ENCODE data around the gene PIGU.

DNA sequence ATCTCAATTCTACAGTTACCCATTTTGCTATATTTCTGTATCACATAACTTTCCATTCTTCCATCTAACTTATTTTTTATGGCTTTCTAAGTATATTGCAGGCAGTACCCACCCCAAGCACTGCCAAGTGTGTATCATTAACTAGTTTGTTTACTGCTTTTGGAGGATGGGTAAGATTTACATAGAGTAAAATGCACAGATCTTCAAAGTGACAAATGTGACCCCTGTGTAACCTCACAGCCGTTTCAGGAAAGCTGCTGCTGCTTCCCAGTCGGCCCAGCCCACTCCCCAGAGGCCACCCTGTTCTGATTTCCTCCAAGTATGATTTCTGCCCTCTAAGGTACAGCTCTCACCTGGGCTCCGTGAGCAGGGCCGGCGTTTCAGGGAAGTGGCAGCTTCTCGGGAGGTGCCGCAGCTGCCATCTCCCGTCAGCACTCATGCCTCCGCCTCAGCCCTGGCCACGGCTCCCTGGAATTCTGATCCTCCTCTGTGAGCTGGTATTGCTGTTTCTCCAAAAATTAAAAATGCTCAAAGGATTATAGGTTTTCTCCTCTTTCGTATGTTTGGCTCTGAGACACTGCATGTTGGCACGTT lies 133.3 kb downstream of the PIGU start:
- TF ChIP-seq, protein P1, sequence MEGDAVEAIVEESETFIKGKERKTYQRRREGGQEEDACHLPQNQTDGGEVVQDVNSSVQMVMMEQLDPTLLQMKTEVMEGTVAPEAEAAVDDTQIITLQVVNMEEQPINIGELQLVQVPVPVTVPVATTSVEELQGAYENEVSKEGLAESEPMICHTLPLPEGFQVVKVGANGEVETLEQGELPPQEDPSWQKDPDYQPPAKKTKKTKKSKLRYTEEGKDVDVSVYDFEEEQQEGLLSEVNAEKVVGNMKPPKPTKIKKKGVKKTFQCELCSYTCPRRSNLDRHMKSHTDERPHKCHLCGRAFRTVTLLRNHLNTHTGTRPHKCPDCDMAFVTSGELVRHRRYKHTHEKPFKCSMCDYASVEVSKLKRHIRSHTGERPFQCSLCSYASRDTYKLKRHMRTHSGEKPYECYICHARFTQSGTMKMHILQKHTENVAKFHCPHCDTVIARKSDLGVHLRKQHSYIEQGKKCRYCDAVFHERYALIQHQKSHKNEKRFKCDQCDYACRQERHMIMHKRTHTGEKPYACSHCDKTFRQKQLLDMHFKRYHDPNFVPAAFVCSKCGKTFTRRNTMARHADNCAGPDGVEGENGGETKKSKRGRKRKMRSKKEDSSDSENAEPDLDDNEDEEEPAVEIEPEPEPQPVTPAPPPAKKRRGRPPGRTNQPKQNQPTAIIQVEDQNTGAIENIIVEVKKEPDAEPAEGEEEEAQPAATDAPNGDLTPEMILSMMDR (IDR thresholded peaks at IDR 0.05) = no peak
- TF ChIP-seq POLR2A (IDR thresholded peaks at IDR 0.05) (no peak), EP300 (IDR thresholded peaks at IDR 0.05) (no peak), POLR2AphosphoS5 (IDR thresholded peaks at IDR 0.05) (no peak)
